Gastrocnemius medialis (tissue), 4 donors: ENCODE results near the gene GRIK3. TPM values are rescaled to one million over a fixed set of nuclear protein-coding genes. Genes with fewer than 3 reads are reported as not detected.

ENCODE experiments used
- ATAC-seq, 2 donors: fragments of 150-250 bp; one replicate each; pipeline ENCODE4 v1.9.1; 2016
- DNase-seq, 2 donors: peaks; one replicate each; pipeline ENCODE4 v3.0.0-alpha.2; 2019
- H3K27ac ChIP-seq, 4 donors: fragments of 200-600 bp; sonication (generic); 1 replicate in 1 of 4; 2 replicates in 3 of 4; pipeline ENCODE4 v1.5.1; 2016 to 2018; ENCODE audit warnings: mild to moderate bottlenecking in 2 of 4, moderate library complexity in 1 of 4
- H3K27me3 ChIP-seq, 3 donors: fragments of 200-600 bp; sonication (generic) in 2 of 3; 1 replicate in 1 of 3; 2 replicates in 2 of 3; pipeline versions ENCODE4 v1.5.1 to v1.6.0; 2016 to 2019; ENCODE audit warnings: mild to moderate bottlenecking in 1 of 3, moderate library complexity in 1 of 3
- H3K36me3 ChIP-seq, 2 donors: fragments of 200-600 bp; sonication (generic) in 1 of 2; one replicate each; pipeline ENCODE4 v1.5.1; 2017 to 2018
- H3K4me1 ChIP-seq, 2 donors: fragments of 200-600 bp; sonication (generic) in 1 of 2; one replicate each; pipeline ENCODE4 v1.5.1; 2016 to 2017; ENCODE audit warnings: mild to moderate bottlenecking in 2 of 2
- H3K4me3 ChIP-seq, 4 donors: fragments of 200-600 bp; sonication (generic) in 3 of 4; 1 replicate in 1 of 4; 2 replicates in 3 of 4; pipeline ENCODE4 v1.5.1; 2016 to 2019; ENCODE audit warnings: mild to moderate bottlenecking in 2 of 4
- H3K9me3 ChIP-seq, 3 donors: fragments of 200-600 bp; sonication (generic) in 2 of 3; 1 replicate in 1 of 3; 2 replicates in 2 of 3; pipeline ENCODE4 v1.5.1; 2016 to 2019
- POLR2A ChIP-seq, 2 donors: fragments of 450-650 bp; IDR thresholded peaks; one replicate each; pipeline ENCODE4 v1.6.1; 2017; ENCODE audit warnings: antibody characterized with exemption in 2 of 2, mild to moderate bottlenecking in 2 of 2, moderate library complexity in 2 of 2
- in situ Hi-C, 4 donors: fragments of 200-750 bp; cut with MboI; loops; one replicate each; pipeline versions ENCODE4 v1.15.0 to v1.8.0; 2017; ENCODE audit warnings: low sequenced_read_pairs in 4 of 4
- intact Hi-C: fragments of 100-400 bp; cut with DNase I; formaldehyde crosslinking; loops from one replicate; pipeline ENCODE4 v1.15.1; 2023; ENCODE audit warnings: low total_unique reads
- total RNA-seq, 4 donors: library from RNA; depleted of rRNA; stranded (reverse); fragments of >200 nt; gene quantifications; one replicate each; pipeline versions ENCODE4 v1.1.0 to v1.2.3, GENCODE V29; 2016
- TF ChIP-seq, protein P1 (sequence below), 5 experiments: fragments of 450-650 bp in 3 of 5; fragments of 200-600 bp in 2 of 5; sonication (generic) in 2 of 5; IDR thresholded peaks in 4 of 5; conservative IDR thresholded peaks in 1 of 5; 1 replicate in 4 of 5; 2 replicates in 1 of 5; pipeline ENCODE4 v1.5.1; 2016 to 2019; ENCODE audit warnings: antibody characterized with exemption in 5 of 5, mild to moderate bottlenecking in 3 of 5, moderate library complexity in 3 of 5

Gene GRIK3
- total RNA-seq, 4 donors from 2014 or later, result 0.13 to 0.22 (median 0.13) TPM; not detected in 1

DNA sequence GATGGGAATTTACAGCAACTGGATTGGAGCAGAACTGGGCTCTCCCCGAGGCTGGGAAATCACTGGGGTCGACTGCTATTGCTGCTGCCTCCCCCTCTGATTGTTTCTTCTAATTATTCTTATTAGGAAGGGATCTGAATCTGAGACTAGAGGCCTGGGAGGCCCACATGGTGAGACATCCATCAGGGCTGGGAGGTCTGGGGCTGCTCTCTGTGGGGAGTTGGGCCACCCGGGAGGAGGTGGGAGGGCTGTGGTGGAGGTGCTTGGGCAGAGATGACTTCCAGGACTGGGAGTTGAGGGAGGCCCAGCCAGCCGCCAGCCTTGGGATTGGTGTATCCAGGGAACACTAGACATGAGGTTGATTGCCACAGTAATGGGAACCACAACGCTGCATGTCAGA, 247.9 kb downstream of the GRIK3 start:
- no peak overlapping the region for H3K4me3 ChIP-seq
- DNase-seq (no peak), ATAC-seq (no peak)
- intact Hi-C loops, result no loop called here
- peaks cover 0 to 9% (median 0%) of the 10 kb centered on the region in 3 donors for H3K27me3 ChIP-seq
- no peaks in the 10 kb centered on the region for H3K4me1 ChIP-seq
- no peaks in the 10 kb centered on the region for H3K9me3 ChIP-seq
- in situ Hi-C loops, result no loop called here
- H3K27ac ChIP-seq, result no peak overlapping the region
- TF ChIP-seq, protein P1, sequence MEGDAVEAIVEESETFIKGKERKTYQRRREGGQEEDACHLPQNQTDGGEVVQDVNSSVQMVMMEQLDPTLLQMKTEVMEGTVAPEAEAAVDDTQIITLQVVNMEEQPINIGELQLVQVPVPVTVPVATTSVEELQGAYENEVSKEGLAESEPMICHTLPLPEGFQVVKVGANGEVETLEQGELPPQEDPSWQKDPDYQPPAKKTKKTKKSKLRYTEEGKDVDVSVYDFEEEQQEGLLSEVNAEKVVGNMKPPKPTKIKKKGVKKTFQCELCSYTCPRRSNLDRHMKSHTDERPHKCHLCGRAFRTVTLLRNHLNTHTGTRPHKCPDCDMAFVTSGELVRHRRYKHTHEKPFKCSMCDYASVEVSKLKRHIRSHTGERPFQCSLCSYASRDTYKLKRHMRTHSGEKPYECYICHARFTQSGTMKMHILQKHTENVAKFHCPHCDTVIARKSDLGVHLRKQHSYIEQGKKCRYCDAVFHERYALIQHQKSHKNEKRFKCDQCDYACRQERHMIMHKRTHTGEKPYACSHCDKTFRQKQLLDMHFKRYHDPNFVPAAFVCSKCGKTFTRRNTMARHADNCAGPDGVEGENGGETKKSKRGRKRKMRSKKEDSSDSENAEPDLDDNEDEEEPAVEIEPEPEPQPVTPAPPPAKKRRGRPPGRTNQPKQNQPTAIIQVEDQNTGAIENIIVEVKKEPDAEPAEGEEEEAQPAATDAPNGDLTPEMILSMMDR (IDR thresholded peaks at IDR 0.05 in 4 of 5, conservative IDR thresholded peaks at IDR 0.05 in 1 of 5), result no peak
- no peak for TF ChIP-seq POLR2A (IDR thresholded peaks at IDR 0.05)
- H3K36me3 ChIP-seq, result no peaks in the 10 kb centered on the region

DNA sequence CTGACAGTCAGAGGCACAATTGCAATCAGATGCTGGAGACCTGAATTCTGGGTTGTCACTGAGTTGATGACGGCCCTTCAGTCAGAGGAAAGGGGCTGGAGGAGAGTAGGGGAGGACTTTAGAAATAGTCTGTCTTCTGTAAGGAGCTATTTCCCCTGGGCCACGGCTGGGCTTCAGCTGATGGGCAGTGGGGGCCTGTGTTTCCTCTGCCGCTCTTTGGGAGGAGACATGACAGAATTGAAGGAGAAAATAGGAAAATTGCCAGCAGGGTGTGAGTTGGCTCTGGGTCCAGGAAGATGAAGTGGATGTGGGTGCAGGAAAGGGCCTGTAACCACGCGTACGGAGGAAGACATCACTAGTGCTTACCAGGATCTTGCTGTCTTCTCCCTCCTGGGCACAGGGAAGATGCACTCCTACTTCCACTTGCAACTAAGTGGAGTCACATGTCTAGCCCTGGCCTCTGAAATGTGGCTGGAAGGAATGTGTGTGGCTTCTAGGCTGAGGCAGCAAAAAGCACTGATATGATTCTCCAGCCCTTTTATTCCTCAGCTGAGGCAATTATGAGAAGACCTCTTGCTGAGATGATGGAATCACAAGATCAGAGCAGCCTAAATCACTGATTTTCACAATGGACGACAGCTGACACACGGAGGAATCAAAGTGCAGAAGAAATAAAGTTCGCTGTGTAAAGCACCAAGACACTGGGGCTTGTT, 250.0 kb downstream of the GRIK3 start:
- no peak for ATAC-seq

DNA sequence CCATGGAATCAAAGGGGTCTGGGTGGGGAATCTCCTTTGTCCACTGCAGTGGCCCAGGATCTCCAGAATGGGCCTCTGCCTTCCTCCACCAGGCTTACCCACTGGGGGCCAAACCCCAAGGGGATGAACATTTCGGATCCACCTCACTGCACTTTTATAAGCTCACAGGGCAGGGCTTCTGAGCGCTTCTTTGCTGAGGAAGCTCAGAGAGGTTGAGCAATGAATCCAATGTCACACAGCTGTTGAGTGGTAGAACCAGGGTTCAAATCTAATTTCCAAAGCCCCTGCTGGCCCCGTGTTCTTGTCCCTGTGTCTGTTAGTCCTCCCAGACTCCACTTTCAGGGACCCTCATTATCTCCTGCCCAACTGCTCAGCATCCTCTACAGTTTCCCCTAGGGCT, 250.8 kb downstream of the GRIK3 start:
- in situ Hi-C loops (no loop called here), intact Hi-C loops (no loop called here)
- no peaks in the 10 kb centered on the region for H3K27me3 ChIP-seq
- H3K9me3 ChIP-seq, result no peaks in the 10 kb centered on the region
- DNase-seq (no peak), ATAC-seq (no peak)
- no peaks in the 10 kb centered on the region for H3K4me1 ChIP-seq
- H3K4me3 ChIP-seq, result no peak overlapping the region
- no peaks in the 10 kb centered on the region for H3K36me3 ChIP-seq
- TF ChIP-seq, protein P1 (IDR thresholded peaks at IDR 0.05 in 4 of 5, conservative IDR thresholded peaks at IDR 0.05 in 1 of 5), result no peak
- TF ChIP-seq POLR2A (IDR thresholded peaks at IDR 0.05), result no peak
- H3K27ac ChIP-seq, result no peak overlapping the region

More for the DNA sequence above, 250.0 kb downstream of the GRIK3 start:
- H3K27me3 ChIP-seq, result peaks cover 0 to 4% (median 0%) of the 10 kb centered on the region in 3 donors
- H3K4me3 ChIP-seq, result no peak overlapping the region
- H3K4me1 ChIP-seq, result no peaks in the 10 kb centered on the region
- DNase-seq, result no peak
- no peaks in the 10 kb centered on the region for H3K36me3 ChIP-seq
- intact Hi-C loops, result no loop called here
- H3K9me3 ChIP-seq, result no peaks in the 10 kb centered on the region
- TF ChIP-seq, protein P1 (IDR thresholded peaks at IDR 0.05 in 4 of 5, conservative IDR thresholded peaks at IDR 0.05 in 1 of 5), result no peak
- TF ChIP-seq POLR2A (IDR thresholded peaks at IDR 0.05), result no peak
- H3K27ac ChIP-seq, result no peak overlapping the region
- in situ Hi-C loops, result no loop called here

DNA sequence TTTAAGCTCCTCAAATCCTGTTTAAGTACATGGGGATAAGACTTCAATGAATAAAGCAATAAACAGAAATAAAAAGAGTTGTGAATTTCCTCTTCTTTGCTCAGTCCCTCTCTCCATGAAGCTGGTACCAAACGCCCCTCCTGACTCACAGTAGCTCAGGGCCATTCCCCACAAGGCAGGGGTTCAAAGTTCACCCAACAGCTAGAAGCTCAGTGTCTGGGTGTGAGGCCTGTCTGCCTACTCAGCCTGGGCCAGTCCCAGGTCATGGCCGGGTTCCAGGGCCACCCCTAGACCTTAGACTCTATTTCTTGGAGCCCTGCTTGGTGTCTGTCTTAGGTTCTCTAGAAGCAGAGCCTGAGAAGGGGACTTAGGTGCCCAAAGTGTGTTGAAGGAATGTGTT, 251.5 kb downstream of the GRIK3 start:
- intact Hi-C loops, result no loop called here
- TF ChIP-seq, protein P1 (IDR thresholded peaks at IDR 0.05 in 4 of 5, conservative IDR thresholded peaks at IDR 0.05 in 1 of 5), result no peak
- TF ChIP-seq POLR2A (IDR thresholded peaks at IDR 0.05), result no peak
- no peaks in the 10 kb centered on the region for H3K27me3 ChIP-seq

More for the DNA sequence above, 251.5 kb downstream of the GRIK3 start:
- ATAC-seq (no peak), DNase-seq (no peak)
- Histone ChIP-seq H3K36me3 (no peaks in the 10 kb centered on the region), H3K9me3 (no peaks in the 10 kb centered on the region), H3K4me1 (no peaks in the 10 kb centered on the region), H3K27ac (no peak overlapping the region), H3K4me3 (no peak overlapping the region)
- in situ Hi-C loops, result no loop called here
